ENCODE data around the gene GSTT2.
"Not testable (repeated sequence)": the region's sequence is repeated elsewhere in the genome, so short reads cannot be mapped to it uniquely, and the experiment has no call there.

DNA sequence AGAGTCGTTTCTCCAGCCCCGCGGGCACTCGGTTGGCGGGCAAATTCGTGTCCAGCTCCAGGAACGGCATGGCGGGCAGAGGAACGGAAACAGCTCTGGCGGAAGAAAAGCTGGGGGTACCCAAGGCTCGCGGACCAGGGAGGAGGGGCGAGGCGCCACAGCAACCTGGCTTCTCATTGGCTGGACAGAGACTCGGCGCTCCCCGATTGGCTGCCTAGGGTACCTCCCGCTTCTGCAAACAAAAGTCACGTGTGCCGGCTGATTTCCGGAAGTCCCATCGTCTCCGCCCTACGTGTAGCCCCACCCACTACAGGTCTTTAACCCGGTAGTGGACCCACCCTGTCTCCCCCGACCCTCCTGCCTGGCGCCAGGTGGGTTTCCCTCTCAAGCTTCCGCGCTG lies 5.6 kb upstream of the GSTT2 start, which contains the start of gene DDT:
- TF ChIP-seq, protein P1, sequence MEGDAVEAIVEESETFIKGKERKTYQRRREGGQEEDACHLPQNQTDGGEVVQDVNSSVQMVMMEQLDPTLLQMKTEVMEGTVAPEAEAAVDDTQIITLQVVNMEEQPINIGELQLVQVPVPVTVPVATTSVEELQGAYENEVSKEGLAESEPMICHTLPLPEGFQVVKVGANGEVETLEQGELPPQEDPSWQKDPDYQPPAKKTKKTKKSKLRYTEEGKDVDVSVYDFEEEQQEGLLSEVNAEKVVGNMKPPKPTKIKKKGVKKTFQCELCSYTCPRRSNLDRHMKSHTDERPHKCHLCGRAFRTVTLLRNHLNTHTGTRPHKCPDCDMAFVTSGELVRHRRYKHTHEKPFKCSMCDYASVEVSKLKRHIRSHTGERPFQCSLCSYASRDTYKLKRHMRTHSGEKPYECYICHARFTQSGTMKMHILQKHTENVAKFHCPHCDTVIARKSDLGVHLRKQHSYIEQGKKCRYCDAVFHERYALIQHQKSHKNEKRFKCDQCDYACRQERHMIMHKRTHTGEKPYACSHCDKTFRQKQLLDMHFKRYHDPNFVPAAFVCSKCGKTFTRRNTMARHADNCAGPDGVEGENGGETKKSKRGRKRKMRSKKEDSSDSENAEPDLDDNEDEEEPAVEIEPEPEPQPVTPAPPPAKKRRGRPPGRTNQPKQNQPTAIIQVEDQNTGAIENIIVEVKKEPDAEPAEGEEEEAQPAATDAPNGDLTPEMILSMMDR (IDR thresholded peaks at IDR 0.05; ENCODE audit: insufficient read depth, low read depth, low read length), result not testable (repeated sequence)
- not testable (repeated sequence) for TF ChIP-seq EZH2 (IDR thresholded peaks at IDR 0.05; ENCODE audit: insufficient read depth, low read length)

All from astrocyte (in vitro differentiated cells and primary cell).